GM18507 (cell line): ENCODE data around the gene ACAD11.

Experiments
- DNase-seq: peaks from one replicate; pipeline ENCODE4 v3.0.0; 2011; ENCODE audit warnings: low read depth; ENCODE audit not compliant: insufficient read length; ENCODE audit errors: extremely low spot score
- FAIRE-seq: peaks from 2 replicates; lab custom pipeline; 2011; peaks lifted over from hg19 to GRCh38; lab: Jason Lieb, UNC

The ACAD11 gene, protein sequence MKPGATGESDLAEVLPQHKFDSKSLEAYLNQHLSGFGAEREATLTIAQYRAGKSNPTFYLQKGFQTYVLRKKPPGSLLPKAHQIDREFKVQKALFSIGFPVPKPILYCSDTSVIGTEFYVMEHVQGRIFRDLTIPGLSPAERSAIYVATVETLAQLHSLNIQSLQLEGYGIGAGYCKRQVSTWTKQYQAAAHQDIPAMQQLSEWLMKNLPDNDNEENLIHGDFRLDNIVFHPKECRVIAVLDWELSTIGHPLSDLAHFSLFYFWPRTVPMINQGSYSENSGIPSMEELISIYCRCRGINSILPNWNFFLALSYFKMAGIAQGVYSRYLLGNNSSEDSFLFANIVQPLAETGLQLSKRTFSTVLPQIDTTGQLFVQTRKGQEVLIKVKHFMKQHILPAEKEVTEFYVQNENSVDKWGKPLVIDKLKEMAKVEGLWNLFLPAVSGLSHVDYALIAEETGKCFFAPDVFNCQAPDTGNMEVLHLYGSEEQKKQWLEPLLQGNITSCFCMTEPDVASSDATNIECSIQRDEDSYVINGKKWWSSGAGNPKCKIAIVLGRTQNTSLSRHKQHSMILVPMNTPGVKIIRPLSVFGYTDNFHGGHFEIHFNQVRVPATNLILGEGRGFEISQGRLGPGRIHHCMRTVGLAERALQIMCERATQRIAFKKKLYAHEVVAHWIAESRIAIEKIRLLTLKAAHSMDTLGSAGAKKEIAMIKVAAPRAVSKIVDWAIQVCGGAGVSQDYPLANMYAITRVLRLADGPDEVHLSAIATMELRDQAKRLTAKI

DNA sequence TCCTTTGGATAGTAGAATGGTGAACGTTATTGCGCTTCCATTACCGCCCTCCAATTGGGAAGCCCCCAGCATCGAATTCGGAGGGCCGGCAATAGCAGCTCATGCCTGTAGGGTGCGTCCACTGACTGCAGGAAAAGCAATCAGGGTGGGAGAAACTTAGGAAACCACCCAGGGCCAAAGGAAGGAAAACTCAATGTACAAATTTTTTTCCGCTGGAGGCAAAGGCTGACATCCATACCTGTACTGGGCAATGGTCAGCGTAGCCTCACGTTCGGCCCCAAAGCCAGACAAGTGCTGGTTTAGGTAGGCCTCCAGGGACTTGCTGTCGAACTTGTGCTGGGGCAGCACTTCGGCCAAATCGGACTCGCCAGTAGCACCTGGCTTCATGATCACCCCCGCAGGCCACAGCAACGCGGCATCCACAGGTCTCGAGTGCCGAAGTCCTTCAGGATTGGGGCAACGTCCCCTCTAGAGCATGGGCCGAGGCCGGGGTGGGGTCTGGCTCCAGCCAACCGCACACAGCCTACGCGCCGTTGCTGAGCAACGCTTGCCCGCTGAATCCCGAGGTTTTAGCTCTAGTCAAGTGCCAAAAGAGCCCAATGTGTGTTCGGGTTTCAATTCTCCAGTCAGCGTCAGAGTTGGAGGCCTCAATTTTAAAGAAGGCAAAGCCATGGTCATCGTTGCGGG, at the start of gene ACAD11:
ACAD11 (minus strand) TSS at position 445 of the 687 bp plus-strand sequence; CDS start at position 387, 58 bp downstream.
- FAIRE-seq: peak; percentile 84

DNA sequence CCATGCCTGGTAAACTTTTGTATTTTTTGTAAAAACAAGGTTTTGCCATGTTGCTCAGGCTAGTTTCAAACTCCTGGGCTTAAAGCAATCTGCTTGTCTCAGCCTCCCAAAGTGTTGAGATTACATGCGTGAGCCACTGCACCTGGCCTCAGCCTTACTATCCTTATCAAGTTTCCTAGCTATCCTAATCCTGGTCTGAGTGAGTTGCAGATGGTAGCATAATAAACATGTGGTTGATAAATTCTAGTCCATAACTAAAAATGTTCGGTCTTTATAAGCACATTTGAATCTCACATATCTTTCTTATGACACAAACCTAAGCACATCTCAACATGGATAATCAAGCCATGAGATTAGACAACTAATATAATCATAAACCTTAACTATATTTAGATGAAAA, 44.1 kb upstream of the ACAD11 start:
- DNase-seq (no peak), FAIRE-seq (no peak)

More for the DNA sequence above, at the start of gene ACAD11:
- DNase-seq: peak; percentile 26

DNA sequence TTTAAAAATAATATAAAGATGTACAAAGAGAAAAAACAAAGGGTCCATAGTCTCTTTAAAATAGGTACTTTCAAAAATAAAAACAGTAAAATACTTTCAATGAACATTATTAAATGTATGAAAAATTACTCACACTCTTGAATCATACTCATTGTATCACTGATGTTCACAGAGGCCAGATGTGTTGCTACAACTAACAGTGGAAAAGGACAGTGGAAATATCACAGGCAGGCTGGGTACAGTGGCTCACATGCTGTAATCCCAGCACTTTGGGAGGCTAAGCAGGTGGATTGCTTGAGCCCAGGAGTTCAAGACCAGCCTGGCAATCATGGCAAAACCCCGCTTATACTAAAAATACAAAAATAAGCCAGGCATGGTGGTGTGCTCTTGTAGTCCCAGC, 35.8 kb upstream of the ACAD11 start:
- DNase-seq (no peak), FAIRE-seq (no peak)

DNA sequence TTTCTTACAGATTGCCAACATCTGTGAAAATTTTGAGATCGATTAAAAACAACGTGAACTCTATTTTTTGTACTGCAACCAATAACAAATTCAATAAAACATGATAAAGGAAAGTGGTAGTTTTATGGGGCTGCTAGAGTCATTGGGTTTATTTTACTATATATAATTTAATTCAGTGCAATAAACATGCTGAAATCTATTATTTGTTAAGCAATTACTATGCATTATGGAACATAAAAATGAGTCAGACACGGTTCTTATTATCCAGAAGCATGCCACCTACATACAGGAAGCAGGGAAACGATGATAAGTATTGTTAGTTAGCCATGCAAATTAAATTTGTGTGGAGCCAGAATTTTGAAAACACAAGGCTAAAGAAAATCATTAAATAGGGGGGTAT, 35.4 kb upstream of the ACAD11 start:
- DNase-seq: no peak
- FAIRE-seq: no peak

- DNase-seq: no peak
- FAIRE-seq: no peak
Measured at GRCh38 chr3:132690040-132690439, 30.4 kb upstream of the ACAD11 start.

- FAIRE-seq: no peak
- no peak for DNase-seq
Measured at GRCh38 chr3:132682201-132682600, 22.6 kb upstream of the ACAD11 start.

GRCh38 chr3:132681421-132681820, 21.8 kb upstream of the ACAD11 start:
- FAIRE-seq (no peak), DNase-seq (no peak)

DNA sequence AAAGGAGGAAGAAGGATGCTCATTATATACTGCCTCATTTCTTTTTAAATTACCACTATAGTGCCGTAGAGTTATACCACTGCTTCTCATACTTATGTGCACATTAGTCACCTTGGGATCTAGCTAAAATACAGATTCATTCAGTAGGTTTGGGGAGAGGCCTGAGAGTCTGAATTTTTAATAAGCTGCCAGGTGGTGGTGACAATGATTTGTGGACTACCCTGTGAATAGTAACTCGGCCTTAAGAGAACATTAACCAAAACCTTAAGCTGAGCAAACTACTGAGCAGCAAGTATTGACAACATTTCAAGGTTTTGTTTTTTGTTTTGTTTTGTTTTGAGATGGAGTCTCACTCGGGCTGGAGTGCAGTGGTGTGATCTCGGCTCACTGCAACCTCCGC, 20.3 kb upstream of the ACAD11 start:
- FAIRE-seq (no peak), DNase-seq (no peak)

DNA sequence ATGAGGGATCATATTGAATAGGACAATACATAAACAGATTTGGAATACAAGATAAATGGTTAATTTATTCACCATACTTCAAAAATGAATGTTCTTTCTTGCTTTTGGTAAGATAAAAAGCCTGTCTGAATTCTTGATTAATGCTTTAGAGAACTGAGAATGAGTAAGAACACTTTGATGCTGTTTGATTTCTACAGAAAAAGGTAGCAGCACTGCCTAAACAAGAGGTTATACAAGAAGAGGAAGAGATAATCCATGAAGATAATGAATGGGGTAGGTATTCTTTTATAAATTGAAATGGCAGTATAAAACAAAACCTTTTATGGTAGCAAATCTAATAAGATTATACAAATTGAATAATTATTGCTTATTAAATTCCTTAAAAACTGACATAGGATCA, 15.8 kb upstream of the ACAD11 start:
- FAIRE-seq (no peak), DNase-seq (no peak)

- FAIRE-seq: no peak
Measured at GRCh38 chr3:132669256-132669777, 9.7 kb upstream of the ACAD11 start.

GRCh38 chr3:132665230-132665745, 5.7 kb upstream of the ACAD11 start:
- DNase-seq: no peak
- FAIRE-seq: no peak

More at GRCh38 chr3:132669256-132669777, 9.7 kb upstream of the ACAD11 start:
- DNase-seq: no peak

DNA sequence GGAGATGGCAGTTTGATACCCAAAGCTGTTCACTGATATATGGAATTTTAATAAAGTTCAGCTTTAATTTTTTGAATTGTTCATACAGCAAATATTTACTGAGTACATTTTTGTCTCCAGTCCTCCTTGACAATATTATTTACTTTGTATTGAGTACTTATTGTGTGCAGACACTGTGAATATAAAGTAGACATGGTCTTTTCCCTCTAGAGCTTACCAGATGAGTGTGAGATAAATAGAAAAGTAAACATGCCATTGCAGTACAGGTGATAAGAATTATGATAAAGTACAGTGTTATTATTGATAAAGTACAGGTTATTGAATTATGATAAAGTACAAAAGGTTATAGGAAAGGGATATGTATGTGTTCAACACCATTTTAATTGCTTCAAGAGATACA, 2.6 kb upstream of the ACAD11 start:
- DNase-seq: no peak
- no peak for FAIRE-seq

DNA sequence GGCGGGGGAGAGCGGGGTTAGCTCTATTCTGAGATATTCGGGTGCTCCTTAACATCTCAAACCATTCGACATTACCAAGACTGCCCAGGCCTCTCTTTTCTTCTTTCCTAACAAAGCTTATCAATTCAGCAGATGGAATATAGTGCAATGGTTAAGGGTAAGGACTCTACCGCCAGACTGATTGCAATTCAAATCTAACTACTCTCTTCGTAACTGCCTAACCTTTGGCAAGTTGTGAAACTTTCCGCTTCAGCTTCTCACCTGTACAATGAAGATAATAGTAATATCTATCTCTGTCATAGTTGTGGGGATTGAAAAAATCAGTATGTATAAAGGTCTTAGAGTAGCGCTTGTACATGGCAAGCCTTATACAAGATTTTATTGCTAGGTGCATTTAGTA, 1.5 kb upstream of the ACAD11 start:
- FAIRE-seq (peak; percentile 31), DNase-seq (no peak)

- DNase-seq: no peak
Measured at GRCh38 chr3:132660811-132661070, 1.1 kb upstream of the ACAD11 start.

DNA sequence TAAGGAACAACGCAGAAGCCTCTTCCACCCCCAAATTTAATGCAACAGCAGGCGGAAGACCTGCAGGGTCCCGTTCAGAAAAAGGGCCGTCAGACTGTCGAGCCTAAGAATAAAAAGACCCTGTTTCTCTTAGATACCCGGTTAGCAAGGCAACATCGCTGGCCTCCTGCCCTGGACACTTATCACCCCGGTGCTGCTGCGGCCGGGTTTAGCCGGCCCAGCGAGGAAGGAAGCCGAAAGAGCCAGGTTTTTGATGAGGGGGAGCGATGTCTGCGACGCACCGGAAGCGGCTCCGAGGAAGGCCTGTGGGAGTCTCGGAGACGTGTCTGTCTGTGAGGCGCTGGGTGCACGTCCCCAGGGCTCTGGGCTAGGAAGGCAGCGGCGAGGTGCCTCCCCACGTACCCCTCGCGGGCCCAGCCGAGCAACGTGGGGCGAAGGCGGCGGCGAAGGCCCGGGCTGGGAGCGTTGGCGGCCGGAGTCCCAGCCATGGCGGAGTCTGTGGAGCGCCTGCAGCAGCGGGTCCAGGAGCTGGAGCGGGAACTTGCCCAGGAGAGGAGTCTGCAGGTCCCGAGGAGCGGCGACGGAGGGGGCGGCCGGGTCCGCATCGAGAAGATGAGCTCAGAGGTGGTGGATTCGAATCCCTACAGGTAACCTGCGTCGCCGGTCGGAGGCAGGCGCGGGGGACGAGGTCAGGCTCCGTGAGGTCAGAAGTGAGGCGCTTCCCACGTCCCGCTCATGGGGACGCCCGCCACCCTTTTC, 622 bp upstream of the ACAD11 start, which contains the start of gene UBA5:
UBA5 (plus strand) TSS at position 278 of the 759 bp plus-strand sequence; CDS start at position 487, 209 bp downstream.
- FAIRE-seq (peak; percentile 75), DNase-seq (peak; percentile 67)

More at GRCh38 chr3:132660811-132661070, 1.1 kb upstream of the ACAD11 start:
- peak; percentile 12 for FAIRE-seq

DNA sequence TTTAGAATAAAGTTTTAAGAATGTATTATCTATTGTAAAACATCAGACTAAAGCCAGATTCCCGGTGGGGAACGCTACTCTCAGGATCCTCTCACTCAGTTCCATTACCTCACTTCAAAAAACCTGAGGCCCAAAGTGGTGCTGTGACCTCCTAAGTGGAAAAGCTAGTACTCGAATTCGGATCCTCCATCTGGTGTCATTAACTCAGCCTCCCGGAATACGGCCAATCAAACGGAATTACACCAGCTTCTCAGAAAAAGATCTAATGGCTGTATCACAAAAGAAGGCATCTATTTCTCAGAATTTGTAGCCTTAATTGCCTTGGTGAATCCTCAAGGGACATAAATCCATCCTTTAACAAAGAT, 627 bp downstream of the ACAD11 start:
- DNase-seq (no peak), FAIRE-seq (no peak)

DNA sequence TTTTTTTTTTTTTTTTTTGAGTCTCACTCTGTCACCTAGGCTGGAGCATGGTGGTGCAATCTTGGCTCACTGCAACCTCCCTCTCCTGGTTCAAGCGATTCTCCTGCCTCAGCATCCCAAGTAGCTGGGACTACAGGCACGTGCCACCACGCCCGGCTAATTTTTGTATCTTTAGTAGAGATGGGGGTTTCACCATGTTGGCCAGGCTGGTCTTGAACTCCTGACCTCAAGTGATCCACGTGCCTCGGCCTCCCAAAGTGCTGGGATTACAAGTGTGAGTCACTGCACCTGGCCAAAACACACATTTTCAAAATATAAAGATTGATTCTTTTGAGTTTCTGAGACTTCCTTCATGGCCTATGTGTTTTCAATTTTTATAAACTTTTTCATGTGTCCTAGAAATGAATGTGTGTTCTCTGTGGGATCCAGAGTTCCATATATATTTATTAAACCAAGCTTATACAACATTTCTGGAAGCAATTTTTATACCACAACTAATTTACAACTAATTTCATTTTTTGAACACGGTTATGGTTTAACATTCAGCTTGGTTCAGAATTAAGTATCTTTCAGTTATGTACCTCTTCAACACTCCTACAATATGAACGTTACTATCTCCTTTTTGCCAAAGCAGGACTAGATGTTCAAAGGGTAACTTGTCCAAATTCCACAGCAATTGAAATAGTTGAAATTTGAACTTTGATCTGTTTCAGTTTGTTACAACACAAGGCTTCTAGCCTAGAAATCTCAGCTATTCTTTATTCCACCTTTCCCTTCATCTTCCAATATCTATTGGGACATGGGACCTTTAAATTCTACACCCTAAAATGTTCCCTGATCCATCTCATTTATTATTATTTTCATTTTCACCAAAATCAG, 1.5 kb downstream of the ACAD11 start:
- DNase-seq (no peak), FAIRE-seq (no peak)

GRCh38 chr3:132655471-132655870, 4.1 kb downstream of the ACAD11 start:
- FAIRE-seq: no peak
- DNase-seq: no peak
